Activated naive CD4-positive, alpha-beta T cell treated with anti-CD3 and anti-CD28 coated beads, Interleukin-2, amount 50 U/mL, for 24 hours (primary cell): Measurements from ENCODE around the gene SSMEM1.
"Not testable (repeated sequence)": the region's sequence is repeated elsewhere in the genome, so short reads cannot be mapped to it uniquely, and the experiment has no call there.

Experiments used
- H3K27ac Mint-ChIP-seq: one replicate; pipeline ENCODE4 v1.8.0; 2021; ENCODE audit warnings: mild to moderate bottlenecking, mixed read lengths
- H3K27me3 Mint-ChIP-seq: one replicate; pipeline ENCODE4 v1.8.0; 2021; ENCODE audit warnings: mixed read lengths
- H3K36me3 Mint-ChIP-seq: one replicate; pipeline ENCODE4 v1.8.0; 2021; ENCODE audit warnings: mixed read lengths
- H3K4me1 Mint-ChIP-seq: one replicate; pipeline ENCODE4 v1.8.0; 2021; ENCODE audit warnings: mixed read lengths
- H3K4me3 Mint-ChIP-seq: one replicate; pipeline ENCODE4 v1.8.0; 2021; ENCODE audit warnings: mild to moderate bottlenecking, mixed read lengths
- H3K9me3 Mint-ChIP-seq: one replicate; pipeline ENCODE4 v1.8.0; 2021; ENCODE audit warnings: mixed read lengths

SSMEM1 gene

GRCh38 chr7:130227883-130228575 is 20.4 kb downstream of the SSMEM1 start:
- H3K27me3 Mint-ChIP-seq: no peaks in the 10 kb centered on the region
- no peak overlapping the region for H3K27ac Mint-ChIP-seq
- no peaks in the 10 kb centered on the region for H3K36me3 Mint-ChIP-seq
- H3K4me3 Mint-ChIP-seq: no peak overlapping the region
- H3K9me3 Mint-ChIP-seq: no peaks in the 10 kb centered on the region
- H3K4me1 Mint-ChIP-seq: no peaks in the 10 kb centered on the region

GRCh38 chr7:130228840-130229502 is 21.3 kb downstream of the SSMEM1 start:
- H3K27ac Mint-ChIP-seq: no peak overlapping the region
- no peak overlapping the region for H3K4me3 Mint-ChIP-seq
- H3K36me3 Mint-ChIP-seq: no peaks in the 10 kb centered on the region
- no peaks in the 10 kb centered on the region for H3K27me3 Mint-ChIP-seq
- H3K4me1 Mint-ChIP-seq: no peaks in the 10 kb centered on the region
- no peaks in the 10 kb centered on the region for H3K9me3 Mint-ChIP-seq

GRCh38 chr7:130229981-130230380 is 22.3 kb downstream of the SSMEM1 start:
- H3K4me1 Mint-ChIP-seq, H3K9me3 Mint-ChIP-seq, H3K4me3 Mint-ChIP-seq, H3K27me3 Mint-ChIP-seq, H3K27ac Mint-ChIP-seq, H3K36me3 Mint-ChIP-seq: not testable (repeated sequence)

GRCh38 chr7:130231792-130232191 is 24.1 kb downstream of the SSMEM1 start:
- Mint-ChIP-seq H3K4me1 (no peaks in the 10 kb centered on the region), H3K9me3 (no peaks in the 10 kb centered on the region), H3K4me3 (no peak overlapping the region), H3K36me3 (no peaks in the 10 kb centered on the region), H3K27ac (no peak overlapping the region), H3K27me3 (no peaks in the 10 kb centered on the region)

- no peaks in the 10 kb centered on the region for H3K9me3 Mint-ChIP-seq
- no peaks in the 10 kb centered on the region for H3K27me3 Mint-ChIP-seq
- H3K36me3 Mint-ChIP-seq: no peaks in the 10 kb centered on the region
- H3K4me3 Mint-ChIP-seq: no peak overlapping the region
- no peak overlapping the region for H3K27ac Mint-ChIP-seq
- no peaks in the 10 kb centered on the region for H3K4me1 Mint-ChIP-seq
Measured at GRCh38 chr7:130232209-130232608, 24.5 kb downstream of the SSMEM1 start.

- H3K27me3 Mint-ChIP-seq: no peaks in the 10 kb centered on the region
- no peak overlapping the region for H3K27ac Mint-ChIP-seq
Measured at GRCh38 chr7:130234078-130234477, 26.4 kb downstream of the SSMEM1 start.

GRCh38 chr7:130236361-130236760 is 28.7 kb downstream of the SSMEM1 start:
- H3K4me1 Mint-ChIP-seq, H3K36me3 Mint-ChIP-seq, H3K27me3 Mint-ChIP-seq, H3K9me3 Mint-ChIP-seq, H3K27ac Mint-ChIP-seq, H3K4me3 Mint-ChIP-seq: not testable (repeated sequence)

More at GRCh38 chr7:130234078-130234477, 26.4 kb downstream of the SSMEM1 start:
- H3K9me3 Mint-ChIP-seq: no peaks in the 10 kb centered on the region
- no peaks in the 10 kb centered on the region for H3K4me1 Mint-ChIP-seq
- H3K4me3 Mint-ChIP-seq: no peak overlapping the region
- no peaks in the 10 kb centered on the region for H3K36me3 Mint-ChIP-seq

GRCh38 chr7:130240240-130240639 is 32.6 kb downstream of the SSMEM1 start:
- Mint-ChIP-seq H3K4me1 (peaks cover 9% of the 10 kb centered on the region), H3K36me3 (no peaks in the 10 kb centered on the region), H3K4me3 (no peak overlapping the region), H3K27me3 (no peaks in the 10 kb centered on the region), H3K27ac (no peak overlapping the region), H3K9me3 (no peaks in the 10 kb centered on the region)

- no peak overlapping the region for H3K27ac Mint-ChIP-seq
- H3K4me3 Mint-ChIP-seq: no peak overlapping the region
Measured at GRCh38 chr7:130242198-130243014, 34.7 kb downstream of the SSMEM1 start.

GRCh38 chr7:130243486-130243885 is 35.8 kb downstream of the SSMEM1 start:
- not testable (repeated sequence) for H3K4me3 Mint-ChIP-seq, H3K27ac Mint-ChIP-seq, H3K9me3 Mint-ChIP-seq, H3K36me3 Mint-ChIP-seq, H3K4me1 Mint-ChIP-seq, H3K27me3 Mint-ChIP-seq

More at GRCh38 chr7:130242198-130243014, 34.7 kb downstream of the SSMEM1 start:
- H3K27me3 Mint-ChIP-seq: no peaks in the 10 kb centered on the region
- H3K36me3 Mint-ChIP-seq: no peaks in the 10 kb centered on the region
- H3K4me1 Mint-ChIP-seq: peaks cover 9% of the 10 kb centered on the region
- no peaks in the 10 kb centered on the region for H3K9me3 Mint-ChIP-seq

GRCh38 chr7:130246491-130246890 is 38.8 kb downstream of the SSMEM1 start:
- not testable (repeated sequence) for H3K36me3 Mint-ChIP-seq, H3K4me3 Mint-ChIP-seq, H3K27me3 Mint-ChIP-seq, H3K27ac Mint-ChIP-seq, H3K4me1 Mint-ChIP-seq, H3K9me3 Mint-ChIP-seq

- H3K27me3 Mint-ChIP-seq, H3K27ac Mint-ChIP-seq, H3K9me3 Mint-ChIP-seq, H3K36me3 Mint-ChIP-seq, H3K4me1 Mint-ChIP-seq, H3K4me3 Mint-ChIP-seq: not testable (repeated sequence)
Measured at GRCh38 chr7:130248842-130249241, 41.2 kb downstream of the SSMEM1 start.

- not testable (repeated sequence) for H3K36me3 Mint-ChIP-seq, H3K27me3 Mint-ChIP-seq, H3K9me3 Mint-ChIP-seq, H3K27ac Mint-ChIP-seq, H3K4me3 Mint-ChIP-seq, H3K4me1 Mint-ChIP-seq
Measured at GRCh38 chr7:130249626-130250025, 42.0 kb downstream of the SSMEM1 start.

- no peak overlapping the region for H3K4me3 Mint-ChIP-seq
- H3K27me3 Mint-ChIP-seq: no peaks in the 10 kb centered on the region
- no peak overlapping the region for H3K27ac Mint-ChIP-seq
- no peaks in the 10 kb centered on the region for H3K36me3 Mint-ChIP-seq
- H3K4me1 Mint-ChIP-seq: no peaks in the 10 kb centered on the region
- H3K9me3 Mint-ChIP-seq: no peaks in the 10 kb centered on the region
Measured at GRCh38 chr7:130254555-130254954, 46.9 kb downstream of the SSMEM1 start.

- Mint-ChIP-seq H3K36me3 (no peaks in the 10 kb centered on the region), H3K4me1 (no peaks in the 10 kb centered on the region), H3K27ac (no peak overlapping the region), H3K4me3 (no peak overlapping the region), H3K9me3 (no peaks in the 10 kb centered on the region), H3K27me3 (no peaks in the 10 kb centered on the region)
Measured at GRCh38 chr7:130256704-130257103, 49.0 kb downstream of the SSMEM1 start.

GRCh38 chr7:130258494-130259078 is 50.9 kb downstream of the SSMEM1 start:
- no peaks in the 10 kb centered on the region for H3K36me3 Mint-ChIP-seq
- H3K27me3 Mint-ChIP-seq: no peaks in the 10 kb centered on the region

More at GRCh38 chr7:130258494-130259078, 50.9 kb downstream of the SSMEM1 start:
- Mint-ChIP-seq H3K4me1 (no peaks in the 10 kb centered on the region), H3K4me3 (no peak overlapping the region), H3K27ac (no peak overlapping the region), H3K9me3 (no peaks in the 10 kb centered on the region)
